Natural killer cell (primary cell): ENCODE measurements around the gene FUT8. TPM values are rescaled to one million over a fixed set of nuclear protein-coding genes. Genes with fewer than 3 reads are reported as not detected.
"Not testable (repeated sequence)": the region's sequence is repeated elsewhere in the genome, so short reads cannot be mapped to it uniquely, and the experiment has no call there.

Source experiments
- ATAC-seq, 3 donors: fragments of 150-1000 bp in 2 of 3; fragments of 200-7000 bp in 1 of 3; cut with Tn5 transposase; 1 replicate in 1 of 3; 2 replicates in 2 of 3; pipeline ENCODE4 v1.10.0; 2021; ENCODE audit warnings: mild to moderate bottlenecking in 2 of 3, moderate library complexity in 2 of 3
- DNase-seq, 2 donors: peaks; one replicate each; pipeline versions ENCODE4 v3.0.0 to v3.0.0-alpha.2; 2013 to 2021; ENCODE audit warnings: mixed read lengths in 1 of 2
- H3K27ac ChIP-seq: one replicate; pipeline ENCODE4 v1.5.1; 2013; ENCODE audit warnings: mild to moderate bottlenecking, low read length
- H3K27me3 ChIP-seq: one replicate; pipeline ENCODE4 v1.6.1; 2013; ENCODE audit warnings: low read length; ENCODE audit not compliant: control insufficient read depth, insufficient read depth
- H3K36me3 ChIP-seq: one replicate; pipeline ENCODE4 v1.6.1; 2013; ENCODE audit warnings: low read length; ENCODE audit not compliant: control insufficient read depth, insufficient read depth
- H3K4me1 ChIP-seq: one replicate; pipeline ENCODE4 v1.6.1; 2013; ENCODE audit warnings: low read length; ENCODE audit not compliant: control insufficient read depth, insufficient read depth
- H3K4me3 ChIP-seq: one replicate; pipeline ENCODE4 v1.5.1; 2013; ENCODE audit warnings: low read length
- H3K9me3 ChIP-seq: one replicate; pipeline ENCODE4 v1.6.1; 2013; ENCODE audit warnings: low read length; ENCODE audit not compliant: control insufficient read depth, insufficient read depth
- H3K27ac Mint-ChIP-seq, 2 donors: one replicate each; pipeline ENCODE4 v1.8.0; 2022; ENCODE audit warnings: mild to moderate bottlenecking in 2 of 2, mixed read lengths in 2 of 2, moderate library complexity in 1 of 2
- H3K27me3 Mint-ChIP-seq, 2 donors: one replicate each; pipeline ENCODE4 v1.8.0; 2022; ENCODE audit warnings: low read depth in 2 of 2, mixed read lengths in 2 of 2
- H3K36me3 Mint-ChIP-seq: one replicate; pipeline ENCODE4 v1.8.0; 2022; ENCODE audit warnings: mixed read lengths
- H3K4me1 Mint-ChIP-seq, 2 donors: one replicate each; pipeline ENCODE4 v1.8.0; 2022; ENCODE audit warnings: mixed read lengths in 2 of 2
- H3K4me3 Mint-ChIP-seq: one replicate; pipeline ENCODE4 v1.8.0; 2022; ENCODE audit warnings: mild to moderate bottlenecking, moderate library complexity, mixed read lengths
- H3K9me3 Mint-ChIP-seq, 2 donors: one replicate each; pipeline ENCODE4 v1.8.0; 2022; ENCODE audit warnings: mixed read lengths in 2 of 2
- WGBS: methylation state at CpG from one replicate; pipeline ENCODE4 v1.1.7; 2013; ENCODE audit warnings: missing lambda C conversion rate; ENCODE audit not compliant: insufficient coverage; 5-methylcytosine and 5-hydroxymethylcytosine counted together
- intact Hi-C: fragments of 100-400 bp; cut with micrococcal nuclease; formaldehyde crosslinking; loops from one replicate; pipeline ENCODE4 v1.14.2; 2022
- total RNA-seq, 4 donors: library from RNA; stranded (reverse); fragments of 120-200 nt in 1 of 4; gene quantifications; one replicate each; pipeline versions ENCODE4 v1.2.3 to v1.2.4, GENCODE V29; 2013 to 2022
- TF ChIP-seq, protein P1 (sequence below): fragments of 200-600 bp; IDR thresholded peaks from one replicate; pipeline ENCODE4 v1.8.0; 2022; ENCODE audit warnings: antibody characterized with exemption

The FUT8 gene
- total RNA-seq, 3 donors from 2014 or later (not counting 1 experiment from before 2014, with no cell fraction given), result 20.7 to 29.2 (median 21.2) TPM

DNA sequence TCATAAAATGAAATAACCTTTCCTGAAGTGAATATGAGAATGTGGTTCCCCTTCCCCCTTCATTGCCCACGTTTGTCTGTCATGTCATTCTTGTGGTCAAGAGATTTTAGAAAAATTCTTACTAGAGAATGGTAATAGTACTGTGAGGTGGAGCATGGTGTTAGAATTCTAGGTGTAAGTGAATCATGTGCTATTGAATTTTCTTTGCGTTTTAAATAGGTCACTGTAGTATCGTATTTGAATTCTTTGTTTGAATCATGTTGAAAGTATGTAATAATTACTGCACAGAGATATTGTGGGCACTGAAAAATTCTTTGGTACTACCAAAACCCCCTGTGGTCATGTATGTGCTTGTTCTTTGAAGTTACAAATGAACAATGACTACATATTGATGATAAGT is 49.9 kb downstream of the FUT8 start:
- Mint-ChIP-seq H3K9me3 (no peaks in the 10 kb centered on the region), H3K36me3 (no peaks in the 10 kb centered on the region), H3K4me3 (no peak overlapping the region), H3K27me3 (no peaks in the 10 kb centered on the region), H3K4me1 (peaks cover 13 to 20% of the 10 kb centered on the region in 2 donors), H3K27ac (no peak overlapping the region)
- H3K9me3 ChIP-seq, result no peaks in the 10 kb centered on the region
- TF ChIP-seq, protein P1, sequence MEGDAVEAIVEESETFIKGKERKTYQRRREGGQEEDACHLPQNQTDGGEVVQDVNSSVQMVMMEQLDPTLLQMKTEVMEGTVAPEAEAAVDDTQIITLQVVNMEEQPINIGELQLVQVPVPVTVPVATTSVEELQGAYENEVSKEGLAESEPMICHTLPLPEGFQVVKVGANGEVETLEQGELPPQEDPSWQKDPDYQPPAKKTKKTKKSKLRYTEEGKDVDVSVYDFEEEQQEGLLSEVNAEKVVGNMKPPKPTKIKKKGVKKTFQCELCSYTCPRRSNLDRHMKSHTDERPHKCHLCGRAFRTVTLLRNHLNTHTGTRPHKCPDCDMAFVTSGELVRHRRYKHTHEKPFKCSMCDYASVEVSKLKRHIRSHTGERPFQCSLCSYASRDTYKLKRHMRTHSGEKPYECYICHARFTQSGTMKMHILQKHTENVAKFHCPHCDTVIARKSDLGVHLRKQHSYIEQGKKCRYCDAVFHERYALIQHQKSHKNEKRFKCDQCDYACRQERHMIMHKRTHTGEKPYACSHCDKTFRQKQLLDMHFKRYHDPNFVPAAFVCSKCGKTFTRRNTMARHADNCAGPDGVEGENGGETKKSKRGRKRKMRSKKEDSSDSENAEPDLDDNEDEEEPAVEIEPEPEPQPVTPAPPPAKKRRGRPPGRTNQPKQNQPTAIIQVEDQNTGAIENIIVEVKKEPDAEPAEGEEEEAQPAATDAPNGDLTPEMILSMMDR, result no peak
- ATAC-seq, result no peak
- no peaks in the 10 kb centered on the region for H3K27me3 ChIP-seq
- whole genome bisulfite sequencing, result 56% methylated on average over 2 of the region's 3 CpGs
- H3K4me1 ChIP-seq, result no peaks in the 10 kb centered on the region
- no peak overlapping the region for H3K4me3 ChIP-seq
- intact Hi-C loops, result no loop called here
- no peak for DNase-seq
- peaks cover 11% of the 10 kb centered on the region for H3K36me3 ChIP-seq
- H3K27ac ChIP-seq, result no peak overlapping the region

DNA sequence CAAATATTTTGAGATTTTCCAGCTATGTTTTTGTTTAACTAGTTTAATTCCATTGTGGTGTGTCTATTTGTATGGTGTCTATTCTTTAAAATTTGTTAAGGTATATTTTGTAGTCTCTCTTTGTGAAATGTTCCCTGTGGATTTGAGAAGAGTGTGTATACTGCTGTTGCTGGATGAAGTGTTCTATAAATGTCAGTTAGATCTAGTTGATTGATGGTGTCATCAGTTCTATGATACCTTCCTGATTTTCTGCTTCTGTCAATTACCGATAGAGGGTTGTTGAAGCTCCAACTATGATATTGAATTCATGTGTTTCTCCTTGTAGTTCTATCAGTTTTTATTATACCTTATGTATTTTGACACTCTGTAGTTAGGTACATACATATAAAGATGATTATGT is 53.1 kb downstream of the FUT8 start:
- Mint-ChIP-seq H3K27me3 (no peaks in the 10 kb centered on the region), H3K9me3 (no peaks in the 10 kb centered on the region), H3K4me1 (peaks cover 13 to 17% of the 10 kb centered on the region in 2 donors), H3K27ac (no peak overlapping the region), H3K36me3 (no peaks in the 10 kb centered on the region), H3K4me3 (no peak overlapping the region)
- Histone ChIP-seq H3K27ac (no peak overlapping the region), H3K27me3 (no peaks in the 10 kb centered on the region), H3K4me3 (no peak overlapping the region), H3K4me1 (peaks cover 9% of the 10 kb centered on the region), H3K9me3 (no peaks in the 10 kb centered on the region), H3K36me3 (peaks cover 2% of the 10 kb centered on the region)
- TF ChIP-seq, protein P1, result no peak
- DNase-seq (no peak), ATAC-seq (no peak)
- intact Hi-C loops, result no loop called here
- 100% methylated on average over 1 of the region's 1 CpG for WGBS

DNA sequence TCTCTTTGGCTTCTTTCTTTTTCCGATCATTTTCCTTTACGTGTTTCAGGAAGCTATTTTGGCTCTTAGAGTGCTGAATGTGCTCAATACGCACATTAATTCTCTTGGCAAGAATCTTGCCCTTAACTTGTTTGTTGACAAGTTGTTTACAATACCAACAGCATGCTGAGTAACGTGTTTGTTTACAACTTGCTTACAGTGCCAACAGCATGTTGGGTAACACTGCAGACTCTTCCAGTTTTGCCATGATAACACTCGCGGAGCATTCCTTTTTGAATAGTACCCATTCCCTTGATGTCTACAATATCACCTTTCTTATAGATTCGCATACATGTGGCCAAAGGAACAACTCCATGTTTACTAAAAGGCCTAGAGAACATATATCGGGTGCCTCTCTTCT is 55.4 kb downstream of the FUT8 start:
- not testable (repeated sequence) for H3K9me3 Mint-ChIP-seq, H3K27me3 ChIP-seq, H3K4me1 Mint-ChIP-seq

DNA sequence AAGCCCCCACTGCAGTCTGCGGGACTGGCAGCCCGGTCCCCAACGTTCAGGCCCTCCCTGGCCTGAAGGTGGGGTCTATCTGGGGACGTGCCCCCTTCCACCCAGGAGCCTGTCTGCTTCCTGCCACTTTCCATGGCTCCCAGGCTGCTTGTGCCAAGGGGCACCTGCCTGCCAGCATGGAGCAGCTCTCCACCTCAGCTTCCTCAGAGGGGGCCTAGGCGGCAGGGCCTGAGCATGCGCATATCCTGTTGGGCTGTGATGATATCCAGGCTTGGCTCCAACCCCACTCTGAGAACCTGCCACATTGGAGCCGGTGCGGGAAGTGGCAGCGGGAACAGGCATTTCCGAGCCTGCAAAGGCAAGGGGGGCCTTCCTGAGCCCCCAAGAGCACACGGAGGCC is 57.4 kb downstream of the FUT8 start:
- no peak overlapping the region for H3K27ac ChIP-seq
- TF ChIP-seq, protein P1, result no peak
- H3K4me3 ChIP-seq, result no peak overlapping the region
- H3K4me1 ChIP-seq, result peaks cover 11% of the 10 kb centered on the region
- WGBS, result 92% methylated on average over 11 of the region's 11 CpGs
- H3K4me1 Mint-ChIP-seq, result peaks cover 0 to 8% of the 10 kb centered on the region in 2 donors
- no peaks in the 10 kb centered on the region for H3K27me3 ChIP-seq
- H3K27ac Mint-ChIP-seq, result no peak overlapping the region
- H3K9me3 Mint-ChIP-seq, result no peaks in the 10 kb centered on the region
- H3K36me3 Mint-ChIP-seq, result no peaks in the 10 kb centered on the region
- H3K4me3 Mint-ChIP-seq, result no peak overlapping the region
- no peak for DNase-seq
- H3K36me3 ChIP-seq, result peaks cover 2% of the 10 kb centered on the region
- H3K27me3 Mint-ChIP-seq, result no peaks in the 10 kb centered on the region
- no peak for ATAC-seq
- intact Hi-C loops, result no loop called here
- no peaks in the 10 kb centered on the region for H3K9me3 ChIP-seq

More for the DNA sequence above, 55.4 kb downstream of the FUT8 start:
- H3K27ac Mint-ChIP-seq, intact Hi-C loops, H3K4me3 Mint-ChIP-seq, H3K27ac ChIP-seq, H3K9me3 ChIP-seq, H3K36me3 ChIP-seq, H3K4me3 ChIP-seq, DNase-seq, H3K36me3 Mint-ChIP-seq, ATAC-seq, H3K27me3 Mint-ChIP-seq: not testable (repeated sequence)
- 98% methylated on average over 8 of the region's 8 CpGs for WGBS
- H3K4me1 ChIP-seq, result peaks cover 11% of the 10 kb centered on the region
